Subcutaneous adipose tissue (tissue), 4 donors: Measurements from ENCODE around the gene ACP2. TPM values are rescaled to one million over a fixed set of nuclear protein-coding genes. Genes with fewer than 3 reads are reported as not detected.

Experiments
- CTCF ChIP-seq: fragments of 450-650 bp; IDR thresholded peaks from one replicate; pipeline ENCODE4 v1.5.1; 2016; ENCODE audit warnings: low read depth, mild to moderate bottlenecking, control low read depth, antibody characterized with exemption, moderate library complexity
- total RNA-seq, 4 donors: library from RNA; depleted of rRNA; stranded (reverse); fragments of >200 nt; gene quantifications; one replicate each; pipeline ENCODE4 v1.1.0, GENCODE V29; 2016

Gene ACP2
- total RNA-seq, 4 donors from 2014 or later, result 30.7 to 116 (median 42.3) TPM

GRCh38 chr11:47229161-47229560 lies 19.5 kb downstream of the ACP2 start:
- no peak for TF ChIP-seq CTCF

- TF ChIP-seq CTCF, result no peak
Observed at GRCh38 chr11:47225552-47226400, 22.8 kb downstream of the ACP2 start.

- TF ChIP-seq CTCF, result no peak
Observed at GRCh38 chr11:47222696-47223095, 25.9 kb downstream of the ACP2 start.

- TF ChIP-seq CTCF, result no peak
Observed at GRCh38 chr11:47220401-47220821, 28.2 kb downstream of the ACP2 start.

- TF ChIP-seq CTCF, result no peak
Observed at GRCh38 chr11:47216121-47216798, 32.4 kb downstream of the ACP2 start.

GRCh38 chr11:47215366-47215910 lies 33.2 kb downstream of the ACP2 start:
- no peak for TF ChIP-seq CTCF

- TF ChIP-seq CTCF, result no peak
Observed at GRCh38 chr11:47213950-47214565, 34.6 kb downstream of the ACP2 start.
